Astrocyte of the spinal cord (primary cell): Measurements from ENCODE around the gene FBLL1.

Experiments
- DNase-seq: peaks from one replicate; pipeline ENCODE4 v3.0.0; 2011; ENCODE audit warnings: low read depth, low spot score
- H3K4me3 ChIP-seq: 2 replicates; pipeline ENCODE4 v1.5.1; 2011; ENCODE audit warnings: low read depth, mild to moderate bottlenecking, low read length, moderate library complexity
- in situ Hi-C: cut with HindIII; loops from 2 replicates; pipeline ENCODE4 v1.10.0; 2017; ENCODE audit warnings: low sequenced_read_pairs
- TF ChIP-seq, protein P1 (sequence below): IDR thresholded peaks from 2 replicates; pipeline ENCODE4 v1.5.1; 2012; ENCODE audit warnings: low read depth, mild to moderate bottlenecking, low read length, inconsistent platforms

The FBLL1 gene

DNA sequence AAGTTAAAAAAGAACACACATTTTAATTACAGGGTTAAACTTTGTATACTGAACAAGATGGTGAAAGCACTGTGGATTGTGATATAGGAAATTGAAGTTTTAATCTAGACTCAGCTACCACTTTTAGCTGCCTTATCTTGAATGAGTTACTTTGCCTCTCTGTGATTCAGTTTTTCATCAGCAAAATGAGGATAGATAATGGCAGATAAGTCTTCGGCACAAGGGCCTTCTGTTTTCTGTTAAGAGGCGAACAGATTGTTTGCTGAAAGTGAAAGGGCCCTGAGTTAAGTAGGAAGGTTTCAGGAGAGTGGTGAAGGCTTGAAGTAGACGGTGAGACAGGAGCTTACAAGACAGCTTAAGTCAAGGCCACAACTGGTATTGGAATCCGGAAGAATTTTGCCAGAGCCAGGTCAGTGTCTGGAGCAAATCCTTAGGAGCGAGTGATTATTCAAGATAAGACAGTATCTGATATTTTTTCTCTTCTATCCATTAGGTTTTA is 35.0 kb upstream of the FBLL1 start:
- TF ChIP-seq, protein P1, sequence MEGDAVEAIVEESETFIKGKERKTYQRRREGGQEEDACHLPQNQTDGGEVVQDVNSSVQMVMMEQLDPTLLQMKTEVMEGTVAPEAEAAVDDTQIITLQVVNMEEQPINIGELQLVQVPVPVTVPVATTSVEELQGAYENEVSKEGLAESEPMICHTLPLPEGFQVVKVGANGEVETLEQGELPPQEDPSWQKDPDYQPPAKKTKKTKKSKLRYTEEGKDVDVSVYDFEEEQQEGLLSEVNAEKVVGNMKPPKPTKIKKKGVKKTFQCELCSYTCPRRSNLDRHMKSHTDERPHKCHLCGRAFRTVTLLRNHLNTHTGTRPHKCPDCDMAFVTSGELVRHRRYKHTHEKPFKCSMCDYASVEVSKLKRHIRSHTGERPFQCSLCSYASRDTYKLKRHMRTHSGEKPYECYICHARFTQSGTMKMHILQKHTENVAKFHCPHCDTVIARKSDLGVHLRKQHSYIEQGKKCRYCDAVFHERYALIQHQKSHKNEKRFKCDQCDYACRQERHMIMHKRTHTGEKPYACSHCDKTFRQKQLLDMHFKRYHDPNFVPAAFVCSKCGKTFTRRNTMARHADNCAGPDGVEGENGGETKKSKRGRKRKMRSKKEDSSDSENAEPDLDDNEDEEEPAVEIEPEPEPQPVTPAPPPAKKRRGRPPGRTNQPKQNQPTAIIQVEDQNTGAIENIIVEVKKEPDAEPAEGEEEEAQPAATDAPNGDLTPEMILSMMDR, result no peak
- H3K4me3 ChIP-seq, result no peak overlapping the region
- no peak for DNase-seq
- in situ Hi-C loops, result no loop called here

- TF ChIP-seq, protein P1, result no peak
- no peak overlapping the region for H3K4me3 ChIP-seq
- in situ Hi-C loops, result no loop called here
- DNase-seq, result no peak
Observed at GRCh38 chr5:168502563-168503237, 26.4 kb upstream of the FBLL1 start.

GRCh38 chr5:168513861-168514428 is 15.2 kb upstream of the FBLL1 start:
- in situ Hi-C loops, result no loop called here
- TF ChIP-seq, protein P1, result no peak
- H3K4me3 ChIP-seq, result no peak overlapping the region
- DNase-seq, result no peak

DNA sequence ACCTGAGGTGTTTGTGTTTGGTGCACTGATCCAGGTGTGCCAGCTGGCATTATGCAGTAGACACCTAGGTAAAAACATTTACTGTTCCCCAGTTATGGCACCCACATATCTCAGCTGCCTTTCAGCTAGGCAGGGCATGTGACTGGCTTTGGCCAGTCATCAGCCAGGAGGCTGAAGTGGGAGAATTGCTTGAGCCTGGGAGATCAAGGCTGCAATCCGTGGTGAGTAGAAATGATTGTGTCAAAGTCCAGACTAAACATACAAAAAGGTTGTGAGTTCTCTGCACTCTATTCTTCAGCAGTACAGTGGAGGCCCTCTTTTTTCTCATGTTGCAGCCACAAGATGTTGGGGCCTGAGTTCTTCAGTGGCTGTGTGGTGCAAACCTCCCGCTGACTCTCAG is 3.2 kb upstream of the FBLL1 start:
- TF ChIP-seq, protein P1, result no peak
- H3K4me3 ChIP-seq, result no peak overlapping the region
- DNase-seq, result no peak
- in situ Hi-C loops, result no loop called here

- no peak overlapping the region for H3K4me3 ChIP-seq
- TF ChIP-seq, protein P1, result no peak
- in situ Hi-C loops, result no loop called here
- DNase-seq, result no peak
Observed at GRCh38 chr5:168527756-168528295, 1.3 kb upstream of the FBLL1 start.

DNA sequence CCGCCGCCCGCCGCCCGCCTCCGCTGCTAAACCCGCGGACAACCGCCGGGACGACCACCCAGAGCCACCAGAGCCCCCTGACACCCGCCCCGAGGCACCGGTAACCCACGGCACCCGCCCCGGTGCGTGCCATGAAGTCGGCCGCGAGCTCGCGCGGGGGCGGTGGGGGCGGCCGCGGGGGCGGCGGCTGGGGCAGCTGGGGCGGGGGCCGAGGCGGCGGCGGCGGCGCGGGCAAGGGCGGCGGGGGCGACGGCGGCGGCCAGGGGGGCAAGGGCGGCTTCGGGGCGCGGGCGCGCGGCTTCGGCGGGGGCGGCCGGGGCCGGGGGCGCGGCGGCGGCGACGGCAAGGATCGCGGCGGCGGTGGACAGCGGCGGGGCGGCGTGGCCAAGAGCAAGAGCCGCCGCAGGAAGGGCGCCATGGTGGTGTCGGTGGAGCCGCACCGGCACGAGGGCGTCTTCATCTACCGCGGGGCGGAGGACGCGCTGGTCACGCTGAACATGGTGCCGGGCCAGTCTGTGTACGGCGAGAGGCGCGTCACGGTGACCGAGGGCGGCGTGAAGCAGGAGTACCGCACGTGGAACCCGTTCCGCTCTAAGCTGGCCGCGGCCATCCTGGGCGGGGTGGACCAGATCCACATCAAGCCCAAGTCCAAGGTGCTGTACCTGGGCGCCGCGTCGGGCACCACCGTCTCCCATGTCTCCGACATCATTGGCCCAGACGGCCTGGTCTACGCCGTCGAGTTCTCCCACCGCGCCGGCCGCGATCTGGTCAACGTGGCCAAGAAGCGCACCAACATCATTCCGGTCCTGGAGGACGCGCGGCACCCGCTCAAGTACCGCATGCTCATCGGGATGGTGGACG is 499 bp downstream of the FBLL1 start:
- TF ChIP-seq, protein P1, result no peak
- no peak for DNase-seq
- peak overlapping the region; percentile 38 for H3K4me3 ChIP-seq
- in situ Hi-C loops, result no loop called here
